Nucleus accumbens (tissue), 56 donors: ENCODE results near the gene ZNF280A.
A peak's percentile ranks its signal among the peaks of the same experiment; 100 is the strongest.
"Not testable (repeated sequence)": the region's sequence is repeated elsewhere in the genome, so short reads cannot be mapped to it uniquely, and the experiment has no call there.

ENCODE experiments used
- DNase-seq, 56 donors: peaks; one replicate each; lab custom pipeline; 2025; lab: John Stamatoyannopoulos, UW

The ZNF280A gene

DNA sequence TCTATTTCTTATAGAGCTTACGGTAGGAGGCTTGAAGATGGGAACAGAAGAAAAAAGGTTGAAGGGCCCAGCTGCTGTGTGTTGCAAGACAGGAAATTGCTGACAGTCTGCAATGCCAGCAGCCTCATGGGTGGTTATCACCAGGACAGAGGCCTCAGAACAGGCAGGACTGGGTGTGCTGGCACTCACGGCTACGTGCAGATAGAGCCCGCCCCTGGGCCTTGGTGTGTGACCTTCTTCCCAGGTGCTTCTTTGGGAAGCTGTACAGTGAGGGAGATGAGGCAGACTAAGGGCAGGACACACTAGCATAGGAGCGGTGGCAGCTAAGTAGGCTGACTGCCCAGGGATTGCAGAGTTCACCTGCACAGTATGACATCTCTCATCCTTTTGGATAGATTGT lies 26.4 kb upstream of the ZNF280A start:
- peak in 3 of 56 donors; percentile 1 to 5 (median 3) for DNase-seq

DNA sequence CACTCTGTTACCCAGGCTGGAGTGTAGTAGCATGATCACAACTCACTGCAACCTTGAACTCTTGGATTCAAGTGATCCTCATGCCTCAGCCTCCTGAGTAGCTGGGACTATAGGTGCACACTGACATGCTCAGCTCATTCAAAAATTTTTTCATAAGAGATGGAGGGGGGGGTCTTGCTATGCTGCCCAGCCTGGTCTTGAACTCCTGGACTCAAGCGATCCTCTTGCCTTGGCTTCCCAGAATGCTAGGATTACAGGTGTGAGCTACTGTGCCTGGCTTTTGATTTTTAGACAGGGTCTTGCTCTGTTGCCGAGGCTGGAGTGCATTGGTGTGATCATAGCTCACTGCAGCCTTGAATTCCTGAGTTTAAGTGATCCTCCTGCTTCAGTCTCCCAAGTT lies 25.0 kb upstream of the ZNF280A start:
- DNase-seq: no peak

DNA sequence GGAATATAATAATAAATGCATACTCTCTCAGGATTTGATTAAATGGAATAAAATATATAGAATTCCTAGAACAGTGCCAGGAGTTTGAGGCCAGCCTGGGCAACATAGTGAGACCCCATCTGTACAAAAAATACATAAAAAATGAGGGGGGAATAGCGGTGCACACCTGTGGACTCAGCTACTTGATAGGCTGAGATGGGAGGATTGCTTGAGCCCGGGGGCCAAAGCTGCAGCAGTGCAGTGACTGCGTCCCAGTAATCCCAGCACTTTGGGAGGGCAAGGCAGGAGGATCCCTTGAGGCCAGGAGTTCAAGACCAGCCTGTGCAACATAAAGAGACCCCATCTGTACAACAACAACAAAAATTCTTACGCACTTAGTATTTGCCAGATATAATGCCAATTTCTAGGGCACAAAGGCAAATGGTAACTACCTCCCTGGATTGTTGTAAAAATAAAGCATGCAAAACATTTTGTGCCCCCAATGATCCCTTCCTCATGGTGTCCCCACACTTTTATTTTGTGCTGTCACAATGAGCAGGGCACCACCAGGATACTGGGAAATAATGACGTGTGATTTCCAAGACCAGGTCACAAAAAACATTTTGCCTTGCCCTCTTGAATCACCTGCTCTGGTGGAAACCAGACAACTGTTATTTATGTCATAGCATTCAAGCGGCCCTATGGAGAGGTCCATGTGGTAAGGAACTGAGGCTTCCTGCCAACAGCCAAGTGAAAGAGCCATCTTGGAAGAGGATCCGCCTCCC lies 18.3 kb upstream of the ZNF280A start:
- DNase-seq: no peak

DNA sequence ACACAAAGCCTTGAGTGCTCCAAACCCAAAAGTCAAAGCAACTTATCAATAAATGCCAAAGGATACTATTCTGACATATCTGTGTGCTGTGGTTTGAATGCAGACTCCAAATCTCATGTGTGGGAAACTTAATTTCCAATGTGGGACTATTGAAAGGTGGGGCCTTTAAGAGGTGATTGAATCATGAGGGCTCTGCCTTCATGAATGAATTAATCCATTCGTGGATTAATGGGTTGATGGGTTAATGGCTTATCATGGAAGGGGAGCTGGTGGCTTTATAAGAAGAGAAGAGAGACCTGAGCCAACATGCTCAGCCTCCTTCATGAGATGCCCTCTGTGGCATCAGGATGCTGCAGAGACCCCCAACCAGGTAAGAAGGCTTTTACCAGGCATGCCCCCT lies 16.8 kb upstream of the ZNF280A start:
- DNase-seq: no peak

DNA sequence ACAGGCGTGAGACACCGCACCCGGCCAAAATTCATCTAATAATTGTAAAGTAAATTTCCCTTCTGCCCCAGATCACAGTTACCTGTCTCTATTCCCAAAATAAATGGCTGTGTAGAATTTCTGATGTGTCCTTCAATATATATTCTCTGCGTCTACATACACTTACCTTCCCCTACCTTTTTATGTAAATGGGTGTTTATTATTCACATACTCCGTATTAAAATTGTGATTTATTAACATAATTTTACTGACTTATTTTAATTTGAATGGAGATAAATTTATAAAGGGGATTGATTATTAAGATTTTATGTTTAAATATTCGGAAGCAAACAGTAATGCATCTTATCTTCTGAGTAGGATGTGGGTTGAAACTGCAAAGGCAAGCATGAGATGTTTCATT lies 16.4 kb upstream of the ZNF280A start:
- DNase-seq: no peak

DNA sequence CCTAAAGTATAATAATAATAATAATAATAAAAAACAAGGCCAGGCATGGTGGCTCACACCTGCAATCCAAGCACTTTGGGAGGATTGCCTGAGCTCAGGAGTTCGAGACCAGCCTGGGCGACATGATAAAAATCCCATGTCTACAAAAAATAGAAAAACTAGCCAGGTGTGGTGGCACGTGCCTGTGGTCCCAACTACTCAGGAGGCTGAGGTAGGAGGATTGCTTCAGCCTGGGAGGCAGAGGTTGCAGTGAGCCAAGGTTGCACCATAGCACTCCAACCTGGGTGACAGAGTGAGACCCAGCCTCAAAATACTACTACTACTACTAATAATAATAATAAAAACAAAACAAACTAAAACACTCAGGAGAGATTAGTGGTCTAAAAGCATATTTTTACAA lies 15.6 kb upstream of the ZNF280A start:
- DNase-seq: no peak

DNA sequence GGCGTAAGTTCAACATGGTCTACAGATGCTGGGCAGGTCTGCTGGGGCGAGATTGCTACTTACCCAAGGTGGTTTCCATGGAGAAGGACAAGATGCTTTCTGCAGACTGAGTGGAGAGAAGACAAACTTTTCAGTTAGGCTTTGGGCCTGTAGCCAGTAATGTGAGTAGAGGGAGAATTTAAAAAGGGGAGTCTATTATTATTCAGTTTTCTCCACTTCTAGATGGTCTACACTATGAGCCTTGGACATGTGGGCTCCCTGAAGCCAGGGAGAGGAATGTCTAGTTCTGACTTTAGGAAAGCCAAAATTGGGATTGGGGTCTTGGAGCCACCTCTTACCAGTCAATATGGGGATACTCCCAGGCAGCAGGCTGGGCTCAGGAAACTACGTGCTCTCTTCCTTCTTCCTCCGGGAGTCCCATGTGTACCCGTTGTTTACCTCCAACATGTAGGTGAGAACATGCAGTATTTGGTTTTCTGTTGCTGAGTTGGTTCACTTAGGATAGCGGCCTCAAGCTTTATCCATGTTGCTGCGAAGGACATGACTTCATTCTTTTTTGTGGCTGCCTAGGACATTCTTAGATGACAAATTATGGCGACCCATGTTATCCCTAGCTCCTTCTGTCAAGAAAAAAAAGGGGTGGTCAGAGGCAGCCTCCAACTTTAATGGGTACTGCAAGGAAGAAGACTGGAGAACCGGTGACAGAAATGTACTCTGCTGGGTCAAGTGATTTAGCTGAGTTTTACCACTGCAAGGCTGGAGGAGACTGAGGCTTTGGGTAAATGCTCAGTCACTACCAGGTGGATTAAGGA lies 14.7 kb upstream of the ZNF280A start:
- no peak for DNase-seq

DNA sequence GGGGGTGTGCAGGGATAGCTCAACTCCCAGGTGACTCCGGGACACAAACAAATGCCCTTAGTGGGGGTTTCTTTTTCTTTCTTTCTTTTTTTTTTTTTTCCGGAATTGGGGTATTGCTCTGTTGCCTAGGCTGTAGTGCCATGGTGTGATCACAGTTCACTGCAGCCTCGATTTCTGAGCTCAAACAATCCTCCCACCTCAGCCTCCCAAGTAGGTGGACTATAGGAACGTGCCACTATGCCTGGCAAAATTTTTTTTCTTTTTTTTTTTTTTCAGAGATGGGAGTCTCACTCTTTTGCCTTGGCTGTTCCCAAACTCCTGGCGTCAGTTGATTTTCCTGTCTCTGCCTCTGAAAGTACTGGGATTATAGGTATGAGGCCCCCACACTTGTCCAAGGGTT lies 13.8 kb upstream of the ZNF280A start:
- no peak for DNase-seq

DNA sequence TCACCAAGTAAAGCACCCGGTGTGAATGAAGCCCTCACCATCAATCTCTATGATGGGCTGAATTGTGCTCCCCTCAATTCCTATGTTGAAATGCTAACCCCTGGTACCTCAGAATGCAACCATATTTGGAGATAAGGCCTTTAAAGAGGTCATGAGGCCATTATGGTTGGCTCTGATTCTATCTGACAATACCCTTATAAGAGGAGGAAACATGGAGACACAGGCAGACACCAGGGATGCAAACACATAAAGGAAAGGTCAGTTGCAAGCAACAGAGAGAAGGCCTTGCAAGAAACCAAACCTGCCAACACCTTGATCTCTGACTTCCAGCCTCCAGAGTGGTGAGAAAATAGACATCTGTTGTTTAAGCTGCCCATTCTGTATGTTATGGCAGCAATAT lies 13.3 kb upstream of the ZNF280A start:
- no peak for DNase-seq

DNA sequence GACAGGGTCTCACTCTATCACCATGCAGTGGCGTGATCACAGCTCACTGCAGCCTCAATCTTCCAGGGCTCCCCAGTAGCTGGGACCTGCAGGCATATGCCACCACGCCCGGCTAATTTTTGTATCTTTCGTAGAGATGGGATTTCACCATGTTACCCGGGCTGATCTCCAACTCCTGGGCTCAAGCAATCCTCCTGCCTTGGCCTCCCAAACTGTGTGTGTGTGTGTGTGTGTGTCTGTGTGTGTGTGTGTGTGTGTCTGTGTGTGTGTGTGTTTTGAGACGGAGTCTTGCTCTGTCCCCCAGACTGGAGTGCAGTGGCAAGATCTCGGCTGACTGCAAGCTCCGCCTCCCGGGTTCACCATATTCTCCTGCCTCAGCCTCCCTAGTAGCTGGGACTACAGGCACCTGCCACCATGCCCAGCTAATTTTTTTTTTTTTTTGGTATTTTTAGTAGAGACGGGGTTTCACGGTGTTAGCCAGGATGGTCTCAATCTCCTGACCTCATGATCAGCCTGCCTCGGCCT lies 12.5 kb upstream of the ZNF280A start:
- not testable (repeated sequence) for DNase-seq

DNA sequence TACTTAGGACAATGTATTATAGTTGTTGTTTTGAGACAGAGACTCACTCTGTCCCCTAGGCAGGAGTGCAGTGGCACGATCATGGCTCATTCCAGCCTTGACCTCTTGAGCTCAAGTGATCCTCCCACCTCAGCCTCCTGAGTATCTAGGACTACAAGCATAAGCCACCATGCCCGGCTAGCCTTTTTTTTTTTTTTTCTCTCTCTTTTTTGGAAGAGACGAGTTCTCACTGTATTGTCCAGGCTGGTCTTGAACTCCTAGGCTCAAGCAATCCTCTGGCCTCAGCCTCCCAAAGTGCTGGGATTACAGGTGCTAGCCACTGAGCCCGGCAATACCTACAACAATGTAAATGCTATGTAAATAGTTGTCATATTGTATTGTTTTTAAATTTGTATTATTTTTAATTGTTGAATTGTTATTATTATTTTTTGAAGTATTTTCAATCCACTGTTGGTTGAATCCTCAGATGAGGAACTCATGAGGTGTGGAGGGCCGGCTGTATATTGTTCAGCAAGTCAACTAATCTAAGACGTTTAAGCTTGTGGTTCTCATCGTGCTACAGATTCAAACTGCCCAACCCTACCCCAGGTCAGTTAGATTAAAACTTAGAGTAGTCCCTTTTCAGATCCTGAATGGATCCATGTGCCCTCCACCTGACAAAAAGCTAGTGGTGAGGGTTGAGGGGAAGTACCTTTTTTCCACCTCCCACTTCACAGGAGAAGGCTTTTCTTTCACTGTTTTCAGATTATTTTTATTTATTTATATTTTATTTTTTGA lies 11.9 kb upstream of the ZNF280A start:
- DNase-seq: no peak

DNA sequence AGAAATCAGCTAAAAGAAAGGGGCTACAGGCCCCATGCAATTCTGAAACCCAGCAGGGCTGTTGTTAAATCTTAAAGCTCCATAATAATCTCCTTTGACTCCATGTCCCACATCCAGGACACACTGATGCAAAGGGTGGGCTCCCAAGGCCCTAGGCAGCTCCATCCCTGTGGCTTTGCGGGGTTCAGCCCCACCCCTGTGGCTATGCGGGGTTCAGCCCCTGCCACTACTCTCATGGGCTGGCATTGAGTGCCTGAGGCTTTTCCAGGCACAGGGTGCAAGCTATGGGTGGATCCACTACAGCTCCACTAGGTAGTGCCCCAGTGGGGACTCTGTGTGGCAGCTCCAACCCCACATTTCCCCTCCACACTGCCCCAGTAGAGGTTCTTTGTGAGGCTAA lies 8.7 kb upstream of the ZNF280A start:
- no peak for DNase-seq

DNA sequence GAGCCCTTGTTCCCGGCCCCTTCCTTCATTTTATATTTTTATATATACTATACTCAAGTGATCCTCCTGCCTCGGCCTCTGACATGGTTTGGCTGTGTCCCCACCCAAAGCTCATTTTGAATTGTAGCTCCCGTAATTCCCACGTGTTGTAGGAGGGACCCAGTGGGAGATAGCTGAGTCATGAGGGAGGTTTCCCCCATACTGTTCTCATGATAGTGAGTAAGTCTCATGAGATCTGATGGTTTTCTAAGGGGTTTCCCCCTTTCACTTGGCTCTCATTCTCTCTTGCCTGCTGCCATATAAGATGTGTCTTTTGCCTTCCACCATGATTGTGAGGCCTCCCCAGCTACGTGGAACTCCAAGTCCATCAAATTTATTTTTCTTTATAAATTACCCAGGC lies 7.2 kb upstream of the ZNF280A start:
- DNase-seq: no peak

DNA sequence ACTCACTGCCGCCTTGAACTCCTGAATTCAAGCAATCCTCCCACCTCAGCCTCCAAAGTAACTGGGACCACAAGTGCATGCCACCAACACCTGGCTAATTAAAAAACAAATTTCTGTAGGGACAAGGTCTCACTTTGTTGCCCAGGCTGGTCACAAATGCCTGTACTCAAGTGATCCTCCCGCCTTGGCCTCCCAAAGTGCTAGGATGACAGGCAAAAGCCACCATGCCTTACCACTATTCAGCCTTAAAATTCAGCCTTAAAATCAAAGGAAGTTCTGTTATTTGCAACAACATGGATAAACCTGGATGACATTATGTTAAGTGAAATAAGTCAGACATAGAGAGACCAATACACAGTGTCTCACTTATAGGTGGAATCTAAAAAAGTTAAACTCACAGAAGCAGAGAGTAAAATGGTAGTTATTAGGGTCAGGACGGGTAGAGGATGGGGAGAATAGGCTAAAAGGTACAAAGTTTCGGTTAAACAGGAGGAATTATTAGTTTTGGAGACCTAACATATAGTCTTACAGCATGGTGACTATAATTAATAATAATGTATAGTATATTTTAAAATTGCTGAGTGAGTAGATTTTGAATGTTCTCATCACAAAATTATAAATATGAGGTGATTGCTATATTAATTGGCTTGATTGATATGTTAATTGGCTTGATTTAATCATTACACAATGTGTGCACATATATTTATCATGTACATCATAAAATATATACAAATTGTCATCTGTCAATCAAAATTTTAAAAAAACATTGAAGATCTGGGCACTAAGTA lies 6.2 kb upstream of the ZNF280A start:
- DNase-seq: no peak

DNA sequence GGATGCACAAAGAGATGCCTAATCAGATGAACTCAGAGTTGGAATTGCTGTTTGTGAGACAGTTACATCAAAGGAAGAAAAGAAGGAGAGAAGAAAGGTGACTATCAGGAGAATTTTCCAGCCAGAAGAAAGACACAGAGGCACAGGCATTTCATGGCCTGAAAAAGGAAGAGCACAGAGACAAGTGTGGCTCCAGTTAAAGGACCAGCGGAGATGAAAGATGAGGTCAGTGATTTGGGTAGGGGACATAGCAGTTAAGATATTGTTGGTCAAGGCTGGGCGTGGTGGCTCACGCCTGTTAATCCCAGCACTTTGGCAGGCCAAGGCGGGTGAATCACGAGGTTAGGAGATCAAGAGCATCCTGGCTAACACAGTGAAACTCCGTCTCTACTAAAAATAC lies 3.4 kb upstream of the ZNF280A start:
- no peak for DNase-seq

DNA sequence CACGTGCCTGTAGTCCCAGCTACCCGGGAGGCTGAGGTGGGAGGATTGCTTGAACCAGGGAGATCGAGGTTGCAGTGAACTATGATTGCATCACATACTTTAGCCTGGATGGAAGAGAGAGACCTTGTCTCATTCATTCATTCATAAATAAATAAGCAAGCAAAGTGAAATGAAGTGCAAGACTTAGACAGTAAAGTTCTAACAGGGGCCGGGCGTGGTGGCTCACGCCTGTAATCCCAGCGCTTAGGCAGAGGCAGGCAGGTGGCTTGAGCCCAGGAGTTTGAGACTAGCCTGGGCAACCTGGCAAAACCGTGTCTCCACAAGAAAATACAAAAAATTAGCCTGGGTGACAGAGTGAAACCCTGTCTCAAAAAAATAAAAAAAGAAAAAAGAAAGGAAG lies 1.6 kb upstream of the ZNF280A start:
- DNase-seq: no peak

DNA sequence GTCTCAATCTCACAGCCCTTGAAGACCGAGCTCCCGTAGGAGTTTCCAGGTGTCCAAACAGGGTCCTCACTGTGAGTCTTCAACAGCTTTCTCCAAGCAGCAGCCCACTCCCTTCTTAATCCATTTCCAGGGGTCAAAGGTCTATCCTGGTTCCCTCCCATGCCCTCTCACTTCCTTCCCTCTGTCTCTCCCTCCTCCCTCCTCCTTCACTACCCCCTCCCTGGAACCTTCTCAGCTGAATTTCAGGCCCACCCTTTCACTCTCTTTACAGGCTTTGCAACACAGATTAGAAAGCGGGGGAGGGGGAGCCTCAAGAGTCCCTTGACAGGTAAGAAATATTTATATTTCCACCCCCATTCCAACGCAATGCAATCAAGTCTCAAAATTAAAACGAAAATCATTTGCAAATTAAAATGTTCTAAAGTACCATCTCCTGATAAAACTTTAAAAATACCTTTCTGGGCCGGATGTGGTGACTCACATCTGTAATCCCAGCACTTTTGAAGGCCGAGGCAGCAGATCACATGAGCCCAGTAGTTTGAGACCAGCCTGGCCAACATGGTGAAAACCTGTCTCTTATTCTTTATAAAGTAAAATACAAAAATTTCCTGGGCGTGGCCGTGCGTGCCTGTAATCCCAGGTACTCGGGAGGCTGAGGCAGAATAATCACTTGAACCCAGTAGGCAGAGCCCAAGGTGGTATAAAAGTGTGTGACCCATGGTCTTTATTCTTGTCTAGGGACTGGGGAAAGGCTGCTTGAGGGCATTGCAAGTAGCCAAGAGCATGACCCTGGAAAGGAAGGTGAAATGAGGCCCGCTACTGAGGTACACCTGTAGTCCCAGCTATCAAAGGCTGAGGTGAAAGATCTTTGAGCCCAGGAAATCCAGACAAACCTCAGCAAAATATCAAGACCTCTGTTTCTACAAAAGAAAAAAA lies 865 bp upstream of the ZNF280A start:
- no peak for DNase-seq

DNA sequence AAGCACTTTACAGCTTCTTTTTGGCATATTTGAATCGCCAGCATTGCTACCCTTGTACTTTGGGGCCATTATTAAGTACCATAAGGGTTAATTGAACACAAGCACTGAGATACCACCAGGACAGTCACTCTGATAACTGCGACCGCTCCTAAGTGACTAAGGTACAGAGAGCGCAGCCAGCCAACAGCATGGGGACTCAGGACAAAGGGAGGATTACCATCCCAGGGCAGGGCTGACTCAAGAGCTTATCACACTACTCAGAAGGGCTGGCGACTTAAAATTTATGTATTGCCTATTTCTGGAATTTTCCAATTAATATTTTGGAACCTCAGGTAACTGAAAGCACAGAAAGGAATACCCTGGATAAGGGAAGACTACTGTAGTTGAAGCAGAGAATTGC lies 479 bp downstream of the ZNF280A start:
- no peak for DNase-seq

DNA sequence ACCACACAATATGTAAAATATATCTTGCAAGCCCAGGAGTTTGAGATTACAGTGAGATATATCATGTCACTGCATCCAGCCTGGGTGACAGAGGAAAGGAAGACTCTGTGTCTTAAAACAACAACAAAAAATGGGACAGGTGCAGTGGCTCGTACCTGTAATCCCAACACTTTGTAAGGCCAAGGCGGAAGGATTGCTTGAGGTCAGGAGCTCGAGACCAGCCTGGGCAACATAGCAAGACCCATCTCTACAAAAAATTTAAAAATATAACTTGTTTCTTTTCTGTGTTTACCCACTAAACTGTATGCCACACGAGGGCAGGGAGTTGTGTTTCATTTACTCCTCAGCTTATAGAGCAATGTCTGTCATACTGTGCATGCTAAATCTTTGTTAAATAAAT lies 3.1 kb downstream of the ZNF280A start:
- no peak for DNase-seq
